Astrocyte of the cerebellum (primary cell): ENCODE data around the gene ARFGEF3.

ENCODE experiments used
- DNase-seq: peaks from one replicate; pipeline ENCODE4 v3.0.0-alpha.2; 2011; ENCODE audit warnings: low read depth
- H3K4me3 ChIP-seq: 2 replicates; pipeline ENCODE4 v1.5.1; 2011; ENCODE audit warnings: mild to moderate bottlenecking, low read depth, low read length, moderate library complexity
- CTCF ChIP-seq: IDR thresholded peaks from 2 replicates; pipeline ENCODE4 v1.5.1; 2012; ENCODE audit warnings: low read length, low read depth, moderate library complexity, mild to moderate bottlenecking; ENCODE audit errors: missing control alignments
- in situ Hi-C: cut with HindIII; loops from 2 replicates; pipeline ENCODE4 v1.10.0; 2017; ENCODE audit warnings: low sequenced_read_pairs

Gene ARFGEF3

GRCh38 chr6:138219901-138220300 is 58.2 kb downstream of the ARFGEF3 start:
- in situ Hi-C loops, result no loop called here
- H3K4me3 ChIP-seq, result no peak overlapping the region
- no peak for DNase-seq
- no peak for TF ChIP-seq CTCF

GRCh38 chr6:138222901-138223546 is 61.3 kb downstream of the ARFGEF3 start:
- TF ChIP-seq CTCF, result no peak
- in situ Hi-C loops, result no loop called here
- no peak for DNase-seq
- no peak overlapping the region for H3K4me3 ChIP-seq

DNA sequence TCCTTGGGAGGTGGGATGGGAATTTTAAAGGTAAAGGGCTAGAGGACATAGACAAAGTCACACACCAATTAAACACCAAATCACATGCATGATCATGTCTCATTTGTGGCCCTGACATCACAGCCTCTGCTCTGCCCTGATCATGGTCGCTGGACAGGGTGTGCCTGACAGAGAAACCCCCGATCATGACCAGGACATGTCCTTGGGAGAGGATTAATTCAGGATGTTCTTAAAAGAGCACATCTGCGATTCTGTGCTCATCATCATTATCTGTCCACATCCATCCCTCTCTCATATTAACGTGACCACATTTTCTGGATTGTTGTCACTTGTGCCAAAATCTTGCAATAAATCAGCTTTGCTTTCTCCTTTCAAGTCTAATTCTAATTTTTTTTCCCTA is 64.2 kb downstream of the ARFGEF3 start:
- in situ Hi-C loops, result no loop called here
- no peak for TF ChIP-seq CTCF

GRCh38 chr6:138226700-138227315 is 65.1 kb downstream of the ARFGEF3 start:
- in situ Hi-C loops, result no loop called here
- no peak for TF ChIP-seq CTCF
- DNase-seq, result no peak
- no peak overlapping the region for H3K4me3 ChIP-seq

More for the DNA sequence above, 64.2 kb downstream of the ARFGEF3 start:
- H3K4me3 ChIP-seq, result no peak overlapping the region
- no peak for DNase-seq

DNA sequence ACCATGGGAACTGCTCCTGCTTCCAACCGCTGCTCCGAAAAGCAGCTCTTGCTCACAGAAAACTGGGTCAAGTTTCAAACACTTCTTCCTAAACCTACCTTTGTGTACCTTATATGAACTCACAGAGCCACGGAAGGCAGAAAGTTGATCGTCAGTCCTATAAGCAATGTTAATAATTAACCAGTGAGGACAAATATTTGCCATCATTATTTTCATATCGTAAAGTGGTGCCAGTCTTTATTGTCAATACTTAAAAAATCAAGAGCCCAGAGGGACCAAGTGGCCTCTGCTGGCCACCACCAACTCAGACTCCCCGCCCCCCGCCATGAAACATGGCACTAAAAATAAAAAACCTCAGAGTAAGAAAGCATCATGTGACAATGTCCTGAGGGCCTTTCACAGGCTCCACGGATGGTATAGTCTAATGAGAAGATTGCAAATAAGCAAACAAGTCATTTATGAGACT is 65.6 kb downstream of the ARFGEF3 start:
- TF ChIP-seq CTCF, result no peak
- no peak for DNase-seq
- in situ Hi-C loops, result no loop called here
- H3K4me3 ChIP-seq, result no peak overlapping the region

DNA sequence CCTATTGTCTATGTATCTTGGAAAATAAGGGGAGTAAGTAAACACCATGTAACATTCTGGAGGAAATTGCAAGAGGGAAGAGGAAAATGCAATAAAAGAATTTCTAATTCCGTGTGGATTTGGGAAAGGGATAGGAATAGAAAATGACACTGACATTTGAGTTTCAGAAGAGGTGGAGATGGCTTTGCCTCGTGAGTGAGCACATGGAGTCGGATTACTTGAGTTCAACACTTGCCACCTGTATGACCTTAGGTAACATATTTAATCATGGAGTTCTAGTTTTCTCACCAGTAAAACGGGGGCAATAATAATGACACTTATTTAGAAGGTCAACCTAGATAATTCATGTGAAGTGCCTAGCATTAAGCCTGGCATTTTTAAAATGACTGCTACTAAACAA is 67.3 kb downstream of the ARFGEF3 start:
- no peak for DNase-seq
- in situ Hi-C loops, result no loop called here
- TF ChIP-seq CTCF, result no peak
- H3K4me3 ChIP-seq, result no peak overlapping the region
